Skin epidermis (tissue), 12 donors: ENCODE measurements around the gene CDHR2.

ENCODE experiments used
- H3K27ac ChIP-seq, 21 experiments: fragments of 200-600 bp; sonication (generic) in 11 of 21; one replicate each; pipeline ENCODE4 v1.5.0; 2020; ENCODE audit warnings: mild to moderate bottlenecking in 3 of 21, inconsistent platforms in 2 of 21, moderate library complexity in 2 of 21
- H3K4me3 ChIP-seq, 7 experiments: fragments of 200-600 bp; sonication (generic) in 2 of 7; one replicate each; pipeline ENCODE4 v1.5.0; 2020; ENCODE audit warnings: inconsistent platforms in 2 of 7, mild to moderate bottlenecking in 2 of 7, moderate library complexity in 1 of 7

The CDHR2 gene

GRCh38 chr5:176561259-176561658 is 12.1 kb downstream of the CDHR2 start:
- H3K4me3 ChIP-seq, result no peak overlapping the region
- no peak overlapping the region for H3K27ac ChIP-seq

- no peak overlapping the region for H3K27ac ChIP-seq
- H3K4me3 ChIP-seq, result no peak overlapping the region
Observed at GRCh38 chr5:176562189-176562588, 13.0 kb downstream of the CDHR2 start.

- Histone ChIP-seq H3K27ac (no peak overlapping the region), H3K4me3 (no peak overlapping the region)
Observed at GRCh38 chr5:176564002-176564401, 14.9 kb downstream of the CDHR2 start.

GRCh38 chr5:176565760-176566288 is 16.7 kb downstream of the CDHR2 start:
- H3K4me3 ChIP-seq, result no peak overlapping the region
- H3K27ac ChIP-seq, result no peak overlapping the region

GRCh38 chr5:176568657-176569056 is 19.5 kb downstream of the CDHR2 start:
- H3K4me3 ChIP-seq, result no peak overlapping the region
- no peak overlapping the region for H3K27ac ChIP-seq

GRCh38 chr5:176570044-176570443 is 20.9 kb downstream of the CDHR2 start:
- Histone ChIP-seq H3K4me3 (no peak overlapping the region), H3K27ac (no peak overlapping the region)

- H3K4me3 ChIP-seq, result no peak overlapping the region
- no peak overlapping the region for H3K27ac ChIP-seq
Observed at GRCh38 chr5:176573564-176574296, 24.6 kb downstream of the CDHR2 start.

- Histone ChIP-seq H3K4me3 (no peak overlapping the region), H3K27ac (no peak overlapping the region)
Observed at GRCh38 chr5:176574297-176574591, 25.1 kb downstream of the CDHR2 start.

- Histone ChIP-seq H3K27ac (no peak overlapping the region), H3K4me3 (no peak overlapping the region)
Observed at GRCh38 chr5:176575066-176575465, 25.9 kb downstream of the CDHR2 start.

GRCh38 chr5:176575488-176576422 is 26.6 kb downstream of the CDHR2 start:
- Histone ChIP-seq H3K4me3 (no peak overlapping the region), H3K27ac (no peak overlapping the region)

GRCh38 chr5:176577312-176578176 is 28.4 kb downstream of the CDHR2 start:
- Histone ChIP-seq H3K4me3 (no peak overlapping the region), H3K27ac (no peak overlapping the region)

- H3K27ac ChIP-seq, result no peak overlapping the region
- H3K4me3 ChIP-seq, result no peak overlapping the region
Observed at GRCh38 chr5:176578391-176578808, 29.3 kb downstream of the CDHR2 start.

GRCh38 chr5:176579323-176579722 is 30.2 kb downstream of the CDHR2 start:
- H3K4me3 ChIP-seq, result no peak overlapping the region

GRCh38 chr5:176581361-176581760 is 32.2 kb downstream of the CDHR2 start:
- Histone ChIP-seq H3K27ac (no peak overlapping the region), H3K4me3 (no peak overlapping the region)

More at GRCh38 chr5:176579323-176579722, 30.2 kb downstream of the CDHR2 start:
- H3K27ac ChIP-seq, result no peak overlapping the region

GRCh38 chr5:176583076-176583475 is 33.9 kb downstream of the CDHR2 start:
- H3K4me3 ChIP-seq, result no peak overlapping the region

GRCh38 chr5:176587398-176587797 is 38.3 kb downstream of the CDHR2 start:
- H3K4me3 ChIP-seq, result no peak overlapping the region

More at GRCh38 chr5:176583076-176583475, 33.9 kb downstream of the CDHR2 start:
- no peak overlapping the region for H3K27ac ChIP-seq

GRCh38 chr5:176588297-176588696 is 39.2 kb downstream of the CDHR2 start:
- Histone ChIP-seq H3K4me3 (no peak overlapping the region), H3K27ac (no peak overlapping the region)

More at GRCh38 chr5:176587398-176587797, 38.3 kb downstream of the CDHR2 start:
- H3K27ac ChIP-seq, result no peak overlapping the region

- Histone ChIP-seq H3K4me3 (no peak overlapping the region), H3K27ac (no peak overlapping the region)
Observed at GRCh38 chr5:176589039-176589769, 40.1 kb downstream of the CDHR2 start.

- Histone ChIP-seq H3K27ac (no peak overlapping the region), H3K4me3 (no peak overlapping the region)
Observed at GRCh38 chr5:176590035-176590717, 41.0 kb downstream of the CDHR2 start.
